ENCODE data around the gene DEPDC1B. TPM values are rescaled to one million over a fixed set of nuclear protein-coding genes. Genes with fewer than 3 reads are reported as not detected.
A peak's percentile ranks its signal among the peaks of the same experiment; 100 is the strongest.
"Not testable (repeated sequence)": the region's sequence is repeated elsewhere in the genome, so short reads cannot be mapped to it uniquely, and the experiment has no call there.

Gene DEPDC1B
- total RNA-seq, 4 donors from 2014 or later, result 10.5 to 13.2 (median 11.2) TPM

- Histone ChIP-seq H3K4me1 (no peaks in the 10 kb centered on the region), H3K4me3 (no peak overlapping the region), H3K9me3 (peaks cover 0 to 5% (median 0%) of the 10 kb centered on the region in 4 donors), H3K27me3 (no peaks in the 10 kb centered on the region), H3K27ac (no peak overlapping the region), H3K36me3 (no peaks in the 10 kb centered on the region)
- no peak for DNase-seq
- TF ChIP-seq CTCF (IDR thresholded peaks at IDR 0.05), result no peak
- no peak for TF ChIP-seq POLR2A (IDR thresholded peaks at IDR 0.05)
Measured at GRCh38 chr5:60738461-60738860, 38.5 kb upstream of the DEPDC1B start.

DNA sequence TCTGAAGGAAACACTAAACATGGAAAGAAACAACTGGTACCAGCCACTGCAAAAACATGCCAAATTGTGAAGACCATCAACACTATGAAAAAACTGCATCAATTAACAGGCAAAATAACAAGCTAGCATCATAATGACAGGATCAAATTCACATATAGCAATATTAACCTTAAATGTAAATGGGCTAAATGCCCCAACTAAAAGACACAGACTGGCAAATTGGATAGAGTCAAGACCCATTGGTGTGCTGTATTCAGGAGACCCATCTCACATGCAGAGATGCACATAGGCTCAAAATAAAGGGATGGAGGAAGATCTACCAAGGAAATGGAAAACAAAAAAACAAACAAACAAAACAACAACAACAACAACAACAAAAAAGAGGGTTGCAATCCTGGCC, 30.9 kb upstream of the DEPDC1B start:
- not testable (repeated sequence) for H3K4me1 ChIP-seq, H3K36me3 ChIP-seq, H3K27me3 ChIP-seq, H3K9me3 ChIP-seq, H3K27ac ChIP-seq, DNase-seq, H3K4me3 ChIP-seq

DNA sequence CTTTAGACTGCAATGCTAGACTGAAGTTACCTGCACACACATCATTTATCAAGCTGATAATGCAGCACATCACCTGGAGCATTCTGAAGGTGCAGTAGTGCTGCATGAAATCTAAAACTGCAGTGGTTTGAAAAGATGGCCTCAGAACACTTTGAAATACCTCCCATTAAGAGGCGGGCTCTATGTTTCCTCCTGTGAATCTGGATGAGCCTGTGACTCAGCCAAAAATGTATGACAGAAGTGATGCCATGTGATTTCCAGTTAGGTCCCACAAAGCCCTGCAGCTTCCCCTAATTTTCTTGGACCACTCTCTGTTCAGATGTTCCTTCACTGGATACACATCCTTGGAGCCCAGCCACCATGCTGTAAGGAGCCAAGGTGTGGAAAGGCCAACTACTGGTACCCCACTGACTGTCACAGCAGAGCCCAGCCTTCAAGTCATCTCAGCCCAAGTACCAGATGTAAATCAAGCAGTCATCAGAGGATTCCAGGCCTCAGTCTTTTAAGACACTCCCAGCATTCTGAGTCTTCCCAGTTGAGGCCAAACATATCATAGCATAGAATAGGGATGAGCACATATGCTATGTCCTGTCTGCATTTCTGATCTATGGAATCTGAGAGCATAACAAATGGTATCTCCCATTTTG, 27.2 kb upstream of the DEPDC1B start:
- no peaks in the 10 kb centered on the region for H3K4me1 ChIP-seq
- TF ChIP-seq POLR2A (IDR thresholded peaks at IDR 0.05) (no peak), CTCF (IDR thresholded peaks at IDR 0.05) (no peak)

DNA sequence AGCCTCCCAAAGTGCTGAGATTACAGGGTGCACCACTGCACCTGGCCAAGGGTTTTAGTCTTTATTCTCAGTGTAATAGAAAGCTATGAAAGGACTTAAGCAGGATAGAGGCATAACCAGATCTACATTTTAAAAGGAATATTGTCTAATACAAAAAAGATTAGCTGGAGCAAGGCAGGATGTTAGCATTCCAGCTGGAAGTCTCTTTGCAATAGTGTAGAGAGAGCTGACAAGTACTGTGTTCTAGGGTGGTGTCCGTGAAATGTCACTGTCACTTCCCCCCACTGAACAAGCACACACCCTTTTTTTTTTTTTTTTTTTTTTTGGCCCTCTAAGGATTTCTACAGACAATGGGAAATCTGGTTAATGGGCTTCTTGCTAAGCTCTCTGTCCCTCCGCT, 24.2 kb upstream of the DEPDC1B start:
- DNase-seq, result no peak
- Histone ChIP-seq H3K27ac (no peak overlapping the region), H3K36me3 (no peaks in the 10 kb centered on the region), H3K4me1 (no peaks in the 10 kb centered on the region), H3K4me3 (no peak overlapping the region), H3K27me3 (no peaks in the 10 kb centered on the region), H3K9me3 (no peaks in the 10 kb centered on the region)
- TF ChIP-seq CTCF (IDR thresholded peaks at IDR 0.05), result no peak
- TF ChIP-seq POLR2A (IDR thresholded peaks at IDR 0.05), result no peak

More for the DNA sequence above, 27.2 kb upstream of the DEPDC1B start:
- no peak overlapping the region for H3K27ac ChIP-seq
- DNase-seq, result no peak
- no peak overlapping the region for H3K4me3 ChIP-seq
- no peaks in the 10 kb centered on the region for H3K9me3 ChIP-seq
- H3K27me3 ChIP-seq, result no peaks in the 10 kb centered on the region
- no peaks in the 10 kb centered on the region for H3K36me3 ChIP-seq

- TF ChIP-seq CTCF (IDR thresholded peaks at IDR 0.05) (no peak), POLR2A (IDR thresholded peaks at IDR 0.05) (no peak)
- H3K36me3 ChIP-seq, result no peaks in the 10 kb centered on the region
- no peak for DNase-seq
- no peak overlapping the region for H3K4me3 ChIP-seq
- H3K27me3 ChIP-seq, result no peaks in the 10 kb centered on the region
- H3K4me1 ChIP-seq, result no peaks in the 10 kb centered on the region
- no peak overlapping the region for H3K27ac ChIP-seq
- H3K9me3 ChIP-seq, result no peaks in the 10 kb centered on the region
Measured at GRCh38 chr5:60722416-60722815, 22.4 kb upstream of the DEPDC1B start.

DNA sequence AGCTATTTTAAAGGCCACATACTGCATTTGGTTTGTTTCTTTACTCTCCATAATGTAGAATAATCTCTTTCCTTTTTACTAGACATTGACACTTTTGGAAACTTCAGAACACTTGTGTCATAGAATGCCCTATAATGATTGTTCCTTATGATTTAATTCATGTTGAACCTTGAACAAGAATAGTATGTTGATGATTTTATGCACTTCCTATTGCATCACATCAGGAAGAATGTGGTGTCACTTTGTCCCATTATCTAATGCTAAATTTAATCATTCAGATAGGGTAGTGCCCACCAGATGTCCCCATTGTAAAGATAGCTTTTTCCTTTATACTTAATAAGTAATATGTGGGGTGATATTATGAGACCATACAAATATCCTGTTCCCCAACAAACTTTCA, 19.4 kb upstream of the DEPDC1B start:
- Histone ChIP-seq H3K27me3 (no peaks in the 10 kb centered on the region), H3K4me1 (no peaks in the 10 kb centered on the region), H3K36me3 (no peaks in the 10 kb centered on the region), H3K9me3 (no peaks in the 10 kb centered on the region), H3K4me3 (no peak overlapping the region), H3K27ac (no peak overlapping the region)
- no peak for DNase-seq
- no peak for TF ChIP-seq POLR2A (IDR thresholded peaks at IDR 0.05)
- peak in 1 of 6 experiments; percentile 11 for TF ChIP-seq CTCF (IDR thresholded peaks at IDR 0.05)

Data from Peyer's patch (tissue), 4 donors.